SJCRH30 (cell line): Measurements from ENCODE around the gene MYT1. TPM values are rescaled to one million over a fixed set of nuclear protein-coding genes. Genes with fewer than 3 reads are reported as not detected.
"Not testable (repeated sequence)": the region's sequence is repeated elsewhere in the genome, so short reads cannot be mapped to it uniquely, and the experiment has no call there.

Experiments used
- DNase-seq, 2 experiments: peaks; one replicate each; pipeline ENCODE4 v3.0.0-alpha.2; 2015 to 2020
- H3K27ac ChIP-seq: fragments of 250-450 bp; sonication (Bioruptor Pico); 2 replicates; pipeline ENCODE4 v1.5.1; 2020; ENCODE audit warnings: mild to moderate bottlenecking, moderate library complexity
- H3K27me3 ChIP-seq: fragments of 250-450 bp; sonication (Bioruptor Pico); 2 replicates; pipeline ENCODE4 v1.5.1; 2020; ENCODE audit warnings: mild to moderate bottlenecking, moderate library complexity
- H3K36me3 ChIP-seq: fragments of 250-450 bp; sonication (Bioruptor Pico); 2 replicates; pipeline ENCODE4 v1.5.1; 2020; ENCODE audit warnings: mild to moderate bottlenecking, moderate library complexity
- H3K4me1 ChIP-seq: fragments of 250-450 bp; sonication (Bioruptor Pico); 2 replicates; pipeline ENCODE4 v1.5.1; 2020; ENCODE audit warnings: mild to moderate bottlenecking, moderate library complexity
- H3K4me3 ChIP-seq: fragments of 250-450 bp; sonication (Bioruptor Pico); 2 replicates; pipeline ENCODE4 v1.5.1; 2020; ENCODE audit warnings: mild to moderate bottlenecking, moderate library complexity
- H3K9me3 ChIP-seq: fragments of 250-450 bp; sonication (Bioruptor Pico); replicated peaks from 2 replicates; pipeline ENCODE4 v1.5.1; 2020; ENCODE audit warnings: mild to moderate bottlenecking, moderate library complexity
- total RNA-seq: library from RNA; depleted of rRNA; stranded (reverse); fragments of >200 nt; shearing (Covaris generic); gene quantifications from 2 replicates; pipeline ENCODE4 v1.2.3, GENCODE V29; 2014

MYT1 gene
- total RNA-seq, 1 experiment from 2014 or later, result not detected

DNA sequence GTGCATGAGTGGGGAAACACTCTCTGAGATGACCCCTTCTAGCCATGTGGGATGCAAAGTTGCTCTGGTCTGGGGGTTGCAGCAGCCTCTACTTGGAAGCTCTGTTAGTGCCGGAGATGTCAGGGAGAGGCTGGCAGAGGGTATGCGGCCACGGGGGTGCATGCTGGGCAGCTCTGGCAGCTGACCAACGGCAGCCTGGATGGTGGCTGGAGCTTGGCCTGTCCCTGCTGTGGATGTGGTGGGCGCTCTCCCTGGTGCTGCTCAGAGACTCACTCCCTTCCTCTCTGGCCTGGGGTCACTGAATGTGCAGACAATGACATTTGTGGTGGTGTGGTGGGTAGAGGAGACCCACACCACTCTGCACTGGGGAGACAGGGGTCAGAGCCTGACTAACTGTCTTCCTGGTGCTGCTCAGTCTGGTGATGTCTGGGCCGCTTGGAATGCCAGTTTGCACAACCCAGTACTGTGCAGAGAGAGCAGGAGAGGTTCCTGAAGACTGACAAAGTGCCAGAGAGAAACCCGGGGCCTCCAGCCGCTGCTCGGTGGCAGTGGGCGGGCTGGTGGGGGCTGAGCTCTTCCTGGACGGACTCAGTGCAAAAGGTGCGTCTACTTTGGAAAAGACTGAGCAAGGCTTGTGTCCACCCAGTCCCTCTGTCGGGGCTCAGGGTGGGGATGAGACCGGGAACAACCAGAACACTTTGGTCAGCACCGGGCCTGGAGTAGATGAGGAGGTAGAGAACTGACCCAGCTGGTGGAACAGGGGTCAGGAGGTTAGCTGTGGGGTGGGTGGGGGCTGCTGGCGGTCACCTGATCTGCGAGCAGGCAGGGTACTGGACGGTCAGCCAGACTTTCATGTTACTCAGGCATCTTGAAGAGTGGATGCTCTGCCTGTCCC is 2.7 kb downstream of the MYT1 start:
- 0 out of 2 replicates have a peak, but pooled peaks cover 4% of the 10 kb centered on the region for H3K4me1 ChIP-seq
- H3K4me3 ChIP-seq, result no peak overlapping the region
- H3K36me3 ChIP-seq, result no peaks in the 10 kb centered on the region
- no peak overlapping the region for H3K27ac ChIP-seq
- no peak for DNase-seq
- no peaks in the 10 kb centered on the region for H3K9me3 ChIP-seq
- H3K27me3 ChIP-seq, result peaks cover 55% of the 10 kb centered on the region

DNA sequence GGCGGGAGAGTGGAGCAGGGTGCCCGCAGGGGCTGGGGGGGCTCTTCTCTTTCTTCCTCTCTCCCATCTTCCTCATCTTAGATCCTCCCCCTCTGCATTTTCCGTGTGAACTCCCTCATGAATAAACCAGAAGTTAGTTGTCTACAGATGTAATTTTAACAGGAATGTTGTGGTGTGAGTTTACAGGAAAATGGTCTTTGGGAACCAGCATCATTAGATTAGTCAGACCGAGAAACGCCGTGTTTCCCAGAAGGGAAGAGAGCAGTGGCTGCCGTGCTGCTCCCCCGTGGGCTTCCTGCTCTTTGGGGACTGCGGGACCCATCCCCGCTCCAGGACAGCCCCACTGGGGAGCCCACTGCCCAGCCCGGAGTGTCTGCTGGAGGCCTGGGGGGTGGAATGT is 3.4 kb downstream of the MYT1 start:
- peaks cover 48% of the 10 kb centered on the region for H3K27me3 ChIP-seq
- H3K4me1 ChIP-seq, result 0 out of 2 replicates have a peak, but pooled peaks cover 4% of the 10 kb centered on the region
- DNase-seq, result no peak
- H3K27ac ChIP-seq, result no peak overlapping the region
- no peaks in the 10 kb centered on the region for H3K9me3 ChIP-seq
- no peaks in the 10 kb centered on the region for H3K36me3 ChIP-seq
- no peak overlapping the region for H3K4me3 ChIP-seq

DNA sequence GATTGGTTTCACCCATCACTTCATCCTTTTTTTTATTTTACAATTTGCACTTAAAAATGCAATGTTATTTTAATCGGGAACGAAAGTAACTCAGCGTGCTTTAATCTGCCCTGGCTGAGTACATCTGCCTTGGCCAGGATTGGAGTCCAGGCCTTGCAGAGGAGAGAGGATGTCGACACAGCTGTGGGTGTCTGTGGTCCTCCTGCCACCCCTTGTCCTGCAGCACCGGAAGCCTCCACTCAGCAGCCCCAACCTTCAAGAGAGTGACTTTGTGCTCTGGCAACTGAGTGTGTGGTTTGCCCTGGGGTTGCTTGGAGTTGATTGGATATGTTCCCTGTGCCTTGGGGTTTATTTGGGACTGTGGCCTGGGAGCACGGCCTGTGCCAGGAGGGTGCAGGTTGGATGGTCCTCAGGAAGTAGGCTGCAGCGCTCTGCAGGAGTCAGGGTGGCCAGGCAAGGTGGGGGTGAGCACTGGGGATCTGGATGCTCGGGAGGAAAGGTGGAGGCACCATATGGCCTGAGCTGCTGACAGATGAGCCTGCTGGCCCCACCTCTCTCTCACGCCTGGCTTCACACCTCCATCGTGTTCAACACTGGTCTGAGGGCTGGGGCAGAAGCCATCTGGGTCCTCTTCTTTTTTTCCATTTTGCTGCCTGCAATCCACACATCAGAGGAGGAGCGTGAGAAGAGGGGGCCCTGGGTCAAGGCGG is 4.3 kb downstream of the MYT1 start:
- DNase-seq, result peak in 1 of 2 experiments; percentile 19
- H3K4me3 ChIP-seq, result no peak overlapping the region
- H3K4me1 ChIP-seq, result 0 out of 2 replicates have a peak, but pooled peaks cover 4% of the 10 kb centered on the region
- peaks cover 40% of the 10 kb centered on the region for H3K27me3 ChIP-seq
- H3K9me3 ChIP-seq, result no peaks in the 10 kb centered on the region
- no peaks in the 10 kb centered on the region for H3K36me3 ChIP-seq
- no peak overlapping the region for H3K27ac ChIP-seq

DNA sequence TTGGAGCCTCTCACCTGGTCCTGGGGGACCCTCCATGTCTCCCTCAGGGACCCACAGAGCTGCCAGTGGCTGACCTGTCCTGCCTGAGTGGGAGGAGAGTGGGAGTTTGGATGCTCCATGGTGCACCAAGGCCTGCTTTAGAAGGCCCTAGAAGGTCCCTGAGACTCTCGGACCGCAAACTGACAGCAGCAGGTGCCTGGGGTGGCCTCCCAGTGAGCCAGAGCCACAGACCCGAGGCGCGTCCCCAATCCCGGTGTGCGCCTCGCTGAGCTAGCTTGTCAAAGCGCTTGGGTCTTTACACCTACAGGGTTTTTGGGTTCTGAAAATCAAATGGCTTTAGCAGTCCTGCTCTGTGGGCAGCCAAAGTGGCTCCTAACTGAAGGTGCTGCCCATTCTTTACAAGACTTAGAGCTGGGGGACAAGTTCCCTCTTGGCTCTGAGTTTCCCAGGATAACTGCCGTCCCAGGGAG is 4.9 kb downstream of the MYT1 start:
- Histone ChIP-seq H3K4me1 (0 out of 2 replicates have a peak, but pooled peaks cover 4% of the 10 kb centered on the region), H3K36me3 (no peaks in the 10 kb centered on the region), H3K27ac (no peak overlapping the region), H3K27me3 (peaks cover 37% of the 10 kb centered on the region), H3K9me3 (no peaks in the 10 kb centered on the region), H3K4me3 (no peak overlapping the region)
- peak; percentile 75 to 82 for DNase-seq

DNA sequence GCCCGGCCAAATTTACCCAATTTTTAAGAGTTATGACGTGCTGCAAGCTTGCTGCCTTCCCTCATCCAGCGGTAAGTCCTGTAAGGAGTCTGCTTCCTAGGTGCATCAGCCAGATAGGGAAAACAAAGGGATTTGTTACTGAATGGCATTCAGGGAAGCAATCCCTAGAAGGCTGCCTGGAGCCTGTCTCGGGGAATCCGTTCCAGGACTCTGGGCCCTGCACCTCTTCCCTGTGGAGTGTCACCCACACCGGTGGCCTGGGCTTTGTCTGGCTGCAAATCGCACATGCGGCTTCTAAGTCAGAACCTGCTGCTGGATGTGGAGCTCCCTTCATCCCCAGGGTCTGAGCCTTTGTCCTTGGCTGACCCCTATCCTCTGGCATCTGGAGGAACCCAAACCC is 7.0 kb downstream of the MYT1 start:
- H3K27me3 ChIP-seq, result peaks cover 28% of the 10 kb centered on the region
- 0 out of 2 replicates have a peak, but pooled peaks cover 4% of the 10 kb centered on the region for H3K4me1 ChIP-seq
- H3K9me3 ChIP-seq, result no peaks in the 10 kb centered on the region
- no peak for DNase-seq
- H3K27ac ChIP-seq, result no peak overlapping the region
- no peak overlapping the region for H3K4me3 ChIP-seq
- H3K36me3 ChIP-seq, result no peaks in the 10 kb centered on the region

DNA sequence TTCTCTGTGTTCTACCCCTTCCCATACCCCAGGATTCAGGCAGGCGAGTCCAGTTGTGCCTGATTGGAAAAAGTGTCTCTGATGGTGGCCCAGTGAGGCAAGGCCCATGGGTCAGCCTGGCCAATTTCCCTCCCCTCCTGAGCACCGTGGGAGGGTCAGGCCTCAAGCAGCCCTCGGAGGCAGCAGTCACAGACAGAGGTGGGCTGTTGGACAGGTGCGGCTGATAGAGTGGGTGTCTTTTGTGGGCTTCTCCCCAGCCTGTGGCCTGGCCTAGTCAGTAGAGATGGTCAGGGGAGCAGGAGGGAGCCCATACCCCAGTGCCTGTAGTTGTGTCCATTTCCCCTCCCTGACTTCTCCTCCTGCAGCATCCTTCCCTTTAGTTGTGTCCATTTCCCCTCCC is 8.9 kb downstream of the MYT1 start:
- H3K9me3 ChIP-seq, result no peaks in the 10 kb centered on the region
- H3K27ac ChIP-seq, result no peak overlapping the region
- H3K27me3 ChIP-seq, result peaks cover 11% of the 10 kb centered on the region
- no peak overlapping the region for H3K4me3 ChIP-seq
- H3K4me1 ChIP-seq, result 0 out of 2 replicates have a peak, but pooled peaks cover 4% of the 10 kb centered on the region
- no peaks in the 10 kb centered on the region for H3K36me3 ChIP-seq
- no peak for DNase-seq

DNA sequence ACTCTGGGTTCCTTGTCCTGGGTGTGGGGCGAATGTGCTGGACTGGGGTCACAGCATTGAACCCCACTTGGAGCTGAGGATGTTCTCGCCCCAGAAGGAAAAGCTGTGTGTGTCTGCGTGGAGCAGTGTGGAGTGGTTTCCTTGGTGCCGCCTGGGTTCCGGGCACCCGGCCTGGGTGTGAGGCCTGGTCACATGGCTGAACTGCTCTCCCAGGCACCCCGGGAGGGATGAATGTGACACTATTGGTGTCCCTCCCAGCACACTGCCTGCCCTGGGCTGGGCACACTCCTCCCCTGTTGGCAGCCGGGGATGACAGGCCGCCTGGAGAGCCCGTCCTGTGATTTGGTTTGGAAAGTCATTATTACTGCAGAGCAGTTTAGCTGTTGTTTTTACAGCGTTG is 12.3 kb downstream of the MYT1 start:
- Histone ChIP-seq H3K4me3 (no peak overlapping the region), H3K27ac (no peak overlapping the region), H3K9me3 (peaks cover 4% of the 10 kb centered on the region; the same call in 1 of the 2 replicates), H3K4me1 (no peaks in the 10 kb centered on the region), H3K27me3 (no peaks in the 10 kb centered on the region; the same call in none of the 2 replicates), H3K36me3 (no peaks in the 10 kb centered on the region)
- DNase-seq, result no peak

DNA sequence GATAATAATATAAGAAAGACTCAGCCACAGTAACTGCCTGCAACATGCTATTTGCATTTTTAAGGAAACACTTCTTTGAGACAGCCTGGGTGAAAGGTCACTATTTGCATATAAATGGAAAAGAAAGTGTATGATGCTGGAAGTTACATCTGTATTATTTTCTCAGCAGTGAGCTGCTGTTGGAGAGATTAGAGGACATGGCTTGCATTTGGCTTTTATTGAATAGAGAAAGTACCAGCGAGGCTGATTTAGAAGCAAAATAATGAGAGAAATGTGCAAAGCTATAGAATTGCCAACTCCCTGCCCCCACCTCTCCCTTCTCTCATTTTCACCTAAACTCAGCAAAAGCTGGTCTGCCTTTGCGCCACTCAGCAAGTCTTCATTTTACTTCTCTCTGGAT is 12.7 kb downstream of the MYT1 start:
- Histone ChIP-seq H3K9me3 (peaks cover 4% of the 10 kb centered on the region; the same call in 1 of the 2 replicates), H3K27ac (no peak overlapping the region), H3K36me3 (no peaks in the 10 kb centered on the region), H3K4me1 (no peaks in the 10 kb centered on the region), H3K4me3 (no peak overlapping the region), H3K27me3 (peaks cover 4% of the 10 kb centered on the region)
- DNase-seq, result no peak

DNA sequence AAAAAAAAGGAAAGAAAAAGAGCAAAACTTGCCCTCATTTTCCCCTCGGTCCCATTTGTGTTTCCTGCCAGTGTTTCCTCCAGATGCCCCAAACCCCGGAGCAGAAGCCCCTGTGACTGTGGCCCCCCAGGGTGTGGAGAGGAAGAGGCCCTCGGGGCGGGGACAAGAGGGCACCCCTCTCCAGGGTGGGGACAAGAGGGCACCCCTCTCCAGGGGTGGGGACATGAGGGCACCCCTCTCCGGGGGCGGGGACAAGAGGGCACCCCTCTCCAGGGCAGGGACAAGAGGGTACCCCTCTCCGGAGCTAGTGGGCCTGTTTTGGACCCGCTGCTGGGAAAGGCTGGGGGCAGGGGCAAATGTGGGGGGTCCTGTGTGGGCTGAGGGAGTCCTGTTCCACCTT is 13.1 kb downstream of the MYT1 start:
- no peak overlapping the region for H3K4me3 ChIP-seq
- no peaks in the 10 kb centered on the region for H3K4me1 ChIP-seq
- H3K9me3 ChIP-seq, result peaks cover 4% of the 10 kb centered on the region; the same call in 1 of the 2 replicates
- no peaks in the 10 kb centered on the region for H3K36me3 ChIP-seq
- no peak overlapping the region for H3K27ac ChIP-seq
- DNase-seq, result no peak
- H3K27me3 ChIP-seq, result peaks cover 8% of the 10 kb centered on the region

DNA sequence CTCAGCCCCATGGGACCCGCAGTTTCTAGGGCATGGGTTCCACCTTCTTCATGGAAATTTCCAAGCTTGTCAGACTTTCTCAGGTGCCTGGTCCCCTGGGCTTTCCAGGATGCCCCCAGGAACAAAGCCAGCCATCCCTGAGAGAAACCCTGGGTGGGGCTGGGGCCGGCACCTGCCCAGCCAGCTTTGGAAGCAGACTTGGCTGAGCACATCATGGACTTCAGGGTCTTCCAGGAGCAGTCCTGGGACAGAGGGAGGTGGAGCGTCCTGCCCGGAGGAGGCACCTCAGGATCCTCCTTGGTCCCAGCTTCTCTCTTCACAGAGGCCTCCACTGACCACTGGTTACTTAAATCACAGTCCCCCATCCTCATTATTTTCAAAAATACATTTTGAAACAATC is 13.5 kb downstream of the MYT1 start:
- Histone ChIP-seq H3K27ac (no peak overlapping the region), H3K27me3 (peaks cover 11% of the 10 kb centered on the region), H3K4me3 (no peak overlapping the region), H3K9me3 (peaks cover 4% of the 10 kb centered on the region; the same call in 1 of the 2 replicates), H3K36me3 (no peaks in the 10 kb centered on the region), H3K4me1 (no peaks in the 10 kb centered on the region)
- no peak for DNase-seq

DNA sequence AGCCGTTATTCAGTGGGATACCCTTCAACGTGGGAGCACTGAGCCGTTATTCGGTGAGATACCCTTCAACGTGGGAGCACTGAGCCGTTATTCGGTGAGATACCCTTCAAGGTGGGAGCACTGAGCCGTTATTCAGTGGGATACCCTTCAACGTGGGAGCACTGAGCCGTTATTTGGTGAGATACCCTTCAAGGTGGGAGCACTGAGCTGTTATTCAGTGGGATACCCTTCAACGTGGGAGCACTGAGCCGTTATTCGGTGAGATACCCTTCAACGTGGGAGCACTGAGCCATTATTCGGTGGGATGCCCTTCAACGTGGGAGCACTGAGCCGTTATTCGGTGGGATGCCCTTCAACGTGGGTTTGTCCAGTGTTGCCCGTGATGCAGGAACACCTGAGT is 14.7 kb downstream of the MYT1 start:
- not testable (repeated sequence) for H3K4me1 ChIP-seq, DNase-seq, H3K36me3 ChIP-seq

DNA sequence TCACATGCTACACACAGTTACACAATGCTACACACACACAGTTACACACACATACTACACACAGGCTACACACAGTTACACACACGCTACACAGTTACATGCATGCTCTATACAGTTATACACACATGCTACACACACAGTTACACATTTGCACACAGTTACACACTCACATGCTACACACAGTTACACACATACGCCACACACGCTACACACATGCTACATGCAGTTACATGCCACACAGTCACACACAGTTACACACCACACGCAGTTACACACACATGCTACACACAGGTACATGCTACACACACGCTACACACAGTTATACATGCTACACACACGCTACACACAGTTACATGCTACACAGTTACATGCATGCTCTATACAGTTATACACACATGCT is 15.6 kb downstream of the MYT1 start:
- DNase-seq, result no peak
- no peak overlapping the region for H3K27ac ChIP-seq
- H3K9me3 ChIP-seq, result peaks cover 4% of the 10 kb centered on the region; the same call in 1 of the 2 replicates
- peaks cover 18% of the 10 kb centered on the region for H3K27me3 ChIP-seq
- no peaks in the 10 kb centered on the region for H3K36me3 ChIP-seq
- H3K4me1 ChIP-seq, result no peaks in the 10 kb centered on the region
- no peak overlapping the region for H3K4me3 ChIP-seq

More for the DNA sequence above, 14.7 kb downstream of the MYT1 start:
- not testable (repeated sequence) for H3K9me3 ChIP-seq, H3K4me3 ChIP-seq, H3K27ac ChIP-seq
- peaks cover 11% of the 10 kb centered on the region for H3K27me3 ChIP-seq

DNA sequence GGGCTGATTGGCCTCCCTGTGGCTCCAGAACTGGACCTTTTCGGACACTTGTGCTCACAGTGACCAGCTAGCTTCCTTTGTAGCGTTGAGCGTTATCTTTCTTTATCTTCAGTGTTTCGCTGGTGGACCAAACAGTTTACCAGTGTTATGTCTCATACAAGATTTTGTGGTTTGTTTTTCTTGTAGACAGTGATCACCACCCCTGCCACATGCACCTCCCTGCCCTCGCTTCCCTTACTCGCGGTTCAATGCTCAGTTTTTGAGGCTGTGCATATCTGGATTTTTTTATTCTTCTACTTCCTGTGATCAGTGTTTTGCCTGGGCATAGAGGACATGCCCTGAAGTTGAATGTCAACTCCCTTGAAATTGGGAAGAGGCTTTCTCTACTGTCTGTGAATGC is 16.4 kb downstream of the MYT1 start:
- peaks cover 4% of the 10 kb centered on the region; the same call in 1 of the 2 replicates for H3K9me3 ChIP-seq
- no peak overlapping the region for H3K27ac ChIP-seq
- no peaks in the 10 kb centered on the region for H3K4me1 ChIP-seq
- DNase-seq, result no peak
- no peak overlapping the region for H3K4me3 ChIP-seq
- peaks cover 20% of the 10 kb centered on the region for H3K27me3 ChIP-seq
- no peaks in the 10 kb centered on the region for H3K36me3 ChIP-seq

DNA sequence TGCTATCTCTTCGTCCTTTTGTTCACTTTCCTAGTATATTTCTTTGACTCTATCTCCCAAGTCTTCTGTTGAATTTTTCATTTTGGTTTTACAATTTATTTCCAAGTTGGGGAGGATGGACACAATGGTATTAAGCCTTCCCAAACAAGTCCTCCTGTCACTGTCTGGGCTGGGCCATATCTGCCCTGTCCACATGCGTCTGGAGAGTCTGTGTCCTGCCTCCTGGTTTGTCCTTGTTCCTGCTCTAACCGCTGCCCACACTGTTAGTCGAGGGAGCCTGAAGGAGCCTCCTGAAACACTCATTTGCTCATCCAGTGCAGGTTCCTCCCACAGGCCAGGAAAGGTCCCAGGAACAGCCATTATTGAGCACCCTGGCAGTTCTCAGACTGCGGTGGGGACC is 17.1 kb downstream of the MYT1 start:
- Histone ChIP-seq H3K36me3 (no peaks in the 10 kb centered on the region), H3K27ac (no peak overlapping the region)

More for the DNA sequence above, 17.1 kb downstream of the MYT1 start:
- H3K27me3 ChIP-seq, result peaks cover 20% of the 10 kb centered on the region
- no peaks in the 10 kb centered on the region for H3K4me1 ChIP-seq
- H3K9me3 ChIP-seq, result peaks cover 4% of the 10 kb centered on the region; the same call in 1 of the 2 replicates
- no peak overlapping the region for H3K4me3 ChIP-seq
- no peak for DNase-seq
